H1 (cell line): ENCODE measurements around the gene NTN1. TPM values are rescaled to one million over a fixed set of nuclear protein-coding genes. Genes with fewer than 3 reads are reported as not detected.

Experiments used
- CTCF ChIA-PET: fragments of 300-600 bp; sonication (Branson Sonifier 250); formaldehyde crosslinking; loops from one replicate; lab custom pipeline; 2021; ENCODE audit not compliant: partially characterized antibody; lab: Charles Lee
- POLR2A ChIA-PET: fragments of 300-600 bp; sonication (Branson Sonifier 250); formaldehyde crosslinking; loops from one replicate; lab custom pipeline; 2021; ENCODE audit warnings: inconsistent platforms; ENCODE audit not compliant: partially characterized antibody; lab: Charles Lee
- DNase-seq, 2 experiments: peaks; one replicate each; pipeline versions ENCODE4 v3.0.0 to v3.0.0-alpha.2; 2010 to 2022; ENCODE audit warnings: low spot score in 2 of 2, low read depth in 1 of 2, mixed read lengths in 1 of 2
- FAIRE-seq: peaks from 2 replicates; lab custom pipeline; 2011; peaks lifted over from hg19 to GRCh38; lab: Jason Lieb, UNC
- H2AFZ ChIP-seq: 2 replicates; pipeline ENCODE4 v1.8.1; 2012; ENCODE audit warnings: low read length, inconsistent platforms
- H2AK5ac ChIP-seq: 2 replicates; pipeline ENCODE4 v1.6.1; 2013; ENCODE audit warnings: low read depth, low read length
- H2BK120ac ChIP-seq: replicated peaks from 2 replicates; pipeline ENCODE3; 2013; ENCODE audit warnings: low read depth, low read length, inconsistent platforms
- H2BK12ac ChIP-seq: 2 replicates; pipeline ENCODE4 v1.6.1; 2013; ENCODE audit warnings: low read depth, low read length
- H2BK15ac ChIP-seq: 2 replicates; pipeline ENCODE4 v1.6.1; 2013; ENCODE audit warnings: low read length
- H2BK20ac ChIP-seq: 2 replicates; pipeline ENCODE4 v1.6.1; 2013; ENCODE audit warnings: low read length
- H2BK5ac ChIP-seq: 2 replicates; pipeline ENCODE4 v1.6.1; 2013; ENCODE audit warnings: low read depth, low read length
- H3K14ac ChIP-seq: 2 replicates; pipeline ENCODE4 v1.6.1; 2013; ENCODE audit warnings: inconsistent platforms; ENCODE audit not compliant: insufficient read length
- H3K18ac ChIP-seq: 2 replicates; pipeline ENCODE4 v1.6.1; 2013; ENCODE audit warnings: low read length; ENCODE audit errors: extremely low read depth
- H3K23ac ChIP-seq: 2 replicates; pipeline ENCODE4 v1.6.1; 2013; ENCODE audit warnings: inconsistent platforms; ENCODE audit not compliant: insufficient read length
- H3K23me2 ChIP-seq: 2 replicates; pipeline ENCODE4 v1.6.1; 2013; ENCODE audit warnings: low read depth, low read length
- H3K27ac ChIP-seq: 2 replicates; pipeline ENCODE4 v1.6.1; 2011; ENCODE audit warnings: low read depth, low read length, inconsistent platforms
- H3K27me3 ChIP-seq, 4 experiments: replicated peaks in 1 of 4; 1 replicate in 1 of 4; 2 replicates in 3 of 4; pipeline versions ENCODE4 v1.6.1 to v1.8.1; 2011 to 2013; ENCODE audit warnings: low read length in 3 of 4, mild to moderate bottlenecking in 3 of 4, inconsistent platforms in 2 of 4, mixed read lengths in 2 of 4, moderate library complexity in 1 of 4; ENCODE audit not compliant: control insufficient read depth in 3 of 4, insufficient read depth in 3 of 4; ENCODE audit errors: extremely low read depth in 1 of 4
- H3K36me3 ChIP-seq, 4 experiments: 2 replicates each; pipeline versions ENCODE4 v1.6.1 to v1.8.1; 2011 to 2013; ENCODE audit warnings: mild to moderate bottlenecking in 4 of 4, low read length in 3 of 4, moderate library complexity in 2 of 4, control low read depth in 1 of 4, inconsistent platforms in 1 of 4; ENCODE audit not compliant: insufficient read depth in 4 of 4, control insufficient read depth in 2 of 4
- H3K4ac ChIP-seq: replicated peaks from 2 replicates; pipeline ENCODE3; 2013; ENCODE audit warnings: low read length, low read depth, mixed read lengths, inconsistent platforms; ENCODE audit not compliant: insufficient read length
- H3K4me1 ChIP-seq, 4 experiments: replicated peaks in 1 of 4; 1 replicate in 1 of 4; 2 replicates in 3 of 4; pipeline versions ENCODE4 v1.6.1 to v1.8.1; 2011 to 2013; ENCODE audit warnings: low read length in 3 of 4, inconsistent platforms in 2 of 4, mixed read lengths in 1 of 4; ENCODE audit not compliant: insufficient read depth in 4 of 4, control insufficient read depth in 3 of 4
- H3K4me2 ChIP-seq, 2 experiments: 2 replicates each; pipeline versions ENCODE4 v1.6.1 to v1.8.1; 2011 to 2013; ENCODE audit warnings: low read depth in 2 of 2, low read length in 2 of 2, control low read depth in 1 of 2, inconsistent platforms in 1 of 2, mild to moderate bottlenecking in 1 of 2; ENCODE audit not compliant: insufficient read depth in 1 of 2
- H3K4me3 ChIP-seq, 4 experiments: fragments of 200-600, 300-600 bp in 1 of 4; sonication (generic), shearing (Covaris generic), sonication (Bioruptor Twin) in 1 of 4; 2 replicates each; pipeline versions ENCODE4 v1.5.1 to v1.8.1; 2011 to 2016; ENCODE audit warnings: low read length in 4 of 4, low read depth in 3 of 4, control low read depth in 2 of 4, inconsistent platforms in 2 of 4, mild to moderate bottlenecking in 2 of 4, mixed read lengths in 1 of 4, moderate library complexity in 1 of 4; ENCODE audit not compliant: insufficient read depth in 2 of 4; ENCODE audit errors: extremely low read depth in 1 of 4
- H3K56ac ChIP-seq: replicated peaks from 2 replicates; pipeline ENCODE3; 2013; ENCODE audit warnings: low read depth, mild to moderate bottlenecking, mixed read lengths, low read length, inconsistent platforms; ENCODE audit not compliant: insufficient read length
- H3K79me1 ChIP-seq: 2 replicates; pipeline ENCODE4 v1.6.1; 2013; ENCODE audit warnings: low read depth, low read length, control low read depth
- H3K79me2 ChIP-seq, 2 experiments: 2 replicates each; pipeline versions ENCODE4 v1.6.1 to v1.8.1; 2012 to 2013; ENCODE audit warnings: low read length in 2 of 2, mild to moderate bottlenecking in 2 of 2, inconsistent platforms in 1 of 2; ENCODE audit not compliant: insufficient read depth in 2 of 2, control insufficient read depth in 1 of 2
- H3K9ac ChIP-seq, 4 experiments: replicated peaks in 1 of 4; 1 replicate in 1 of 4; 2 replicates in 3 of 4; pipeline versions ENCODE4 v1.6.1 to v1.8.1; 2011 to 2013; ENCODE audit warnings: low read depth in 3 of 4, low read length in 3 of 4, control low read depth in 2 of 4, mild to moderate bottlenecking in 2 of 4, moderate library complexity in 2 of 4, inconsistent platforms in 1 of 4; ENCODE audit errors: extremely low read depth in 1 of 4
- H3K9me3 ChIP-seq, 2 experiments: 2 replicates each; pipeline versions ENCODE4 v1.6.1 to v1.8.1; 2012 to 2013; ENCODE audit warnings: mild to moderate bottlenecking in 2 of 2, moderate library complexity in 2 of 2, control low read depth in 1 of 2, inconsistent platforms in 1 of 2, low read depth in 1 of 2, low read length in 1 of 2, mixed read lengths in 1 of 2; ENCODE audit not compliant: insufficient read depth in 2 of 2
- H4K20me1 ChIP-seq, 2 experiments: replicated peaks in 1 of 2; 2 replicates each; pipeline versions ENCODE3 to v1.8.1; 2011 to 2013; ENCODE audit warnings: inconsistent platforms in 2 of 2, low read length in 2 of 2, mild to moderate bottlenecking in 1 of 2; ENCODE audit not compliant: insufficient read depth in 2 of 2, control insufficient read depth in 1 of 2
- H4K5ac ChIP-seq: 2 replicates; pipeline ENCODE4 v1.6.1; 2013; ENCODE audit warnings: low read length, low read depth, mixed read lengths, inconsistent platforms; ENCODE audit not compliant: insufficient read length
- H4K8ac ChIP-seq: 2 replicates; pipeline ENCODE4 v1.8.0; 2013; ENCODE audit warnings: mild to moderate bottlenecking, moderate library complexity, low read length, inconsistent platforms; ENCODE audit not compliant: insufficient read depth; ENCODE audit errors: extremely low read depth
- H4K91ac ChIP-seq: replicated peaks from 2 replicates; pipeline ENCODE3; 2013; ENCODE audit warnings: low read length, mixed read lengths, inconsistent platforms; ENCODE audit not compliant: insufficient read length
- CBX5 ChIP-seq: fragments of 300-800, 300-1000 bp; sonication (generic); IDR thresholded peaks from 2 replicates; pipeline ENCODE4 v1.7.1; 2016; ENCODE audit warnings: antibody characterized with exemption, low read length, low read depth
- CEBPB ChIP-seq: IDR thresholded peaks from 2 replicates; pipeline ENCODE4 v1.6.1; 2012; ENCODE audit warnings: low read depth, low read length
- EP300 ChIP-seq, 2 experiments: IDR thresholded peaks; 1 replicate in 1 of 2; 2 replicates in 1 of 2; pipeline ENCODE4 v1.6.1; 2011 to 2012; ENCODE audit warnings: low read depth in 2 of 2, low read length in 2 of 2, mild to moderate bottlenecking in 2 of 2, borderline replicate concordance in 1 of 2, inconsistent platforms in 1 of 2, moderate library complexity in 1 of 2
- EZH2 ChIP-seq: fragments of 200-600 bp; sonication (generic); IDR thresholded peaks from 2 replicates; pipeline ENCODE4 v1.7.1; 2012; ENCODE audit warnings: low read depth, mild to moderate bottlenecking, moderate library complexity, low read length, inconsistent platforms; ENCODE audit not compliant: severe bottlenecking
- FOSL1 ChIP-seq: IDR thresholded peaks from 2 replicates; pipeline ENCODE4 v1.6.1; 2011; ENCODE audit warnings: mild to moderate bottlenecking, low read depth, low read length, moderate library complexity; ENCODE audit not compliant: insufficient read depth
- GTF2F1 ChIP-seq: IDR thresholded peaks from 2 replicates; pipeline ENCODE4 v1.6.1; 2012; ENCODE audit warnings: low read depth, low read length, improper control_type of control experiment, borderline replicate concordance
- JUN ChIP-seq: IDR thresholded peaks from 2 replicates; pipeline ENCODE4 v1.6.1; 2011; ENCODE audit warnings: low read depth, mild to moderate bottlenecking, improper control_type of control experiment, low read length
- PHF8 ChIP-seq: fragments of 200-600 bp; sonication (generic); conservative IDR thresholded peaks from 2 replicates; pipeline ENCODE4 v1.7.1; 2012; ENCODE audit warnings: low read depth, mild to moderate bottlenecking, inconsistent platforms, low read length, moderate library complexity
- RBBP5 ChIP-seq: IDR thresholded peaks from 2 replicates; pipeline ENCODE4 v1.7.1; 2012; ENCODE audit warnings: low read depth, mild to moderate bottlenecking, inconsistent platforms, low read length, moderate library complexity, borderline replicate concordance
- SIN3A ChIP-seq, 2 experiments: IDR thresholded peaks in 1 of 2; conservative IDR thresholded peaks in 1 of 2; 2 replicates each; pipeline ENCODE4 v1.6.1; 2011 to 2012; ENCODE audit warnings: low read length in 2 of 2, improper control_type of control experiment in 1 of 2, low read depth in 1 of 2, mild to moderate bottlenecking in 1 of 2
- SUZ12 ChIP-seq: fragments of 200-600 bp; sonication (generic); IDR thresholded peaks from 2 replicates; pipeline ENCODE4 v1.6.1; 2012; ENCODE audit warnings: mild to moderate bottlenecking, inconsistent platforms, low read length, moderate library complexity, mixed read lengths
- TAF1 ChIP-seq: IDR thresholded peaks from 2 replicates; pipeline ENCODE4 v1.6.1; 2011; ENCODE audit warnings: mild to moderate bottlenecking, low read depth, low read length
- YY1 ChIP-seq: IDR thresholded peaks from 2 replicates; pipeline ENCODE4 v1.6.1; 2011; ENCODE audit warnings: low read depth, mild to moderate bottlenecking, low read length
- WGBS, 2 experiments: shearing (Covaris generic) in 1 of 2; methylation state at CpG; one replicate each; pipeline versions ENCODE4 v1.1.6 to v1.1.7; 2013 to 2015; ENCODE audit warnings: low lambda C conversion rate in 2 of 2, mixed read lengths in 2 of 2, inconsistent platforms in 1 of 2, low coverage in 1 of 2, missing lambda C conversion rate in 1 of 2; ENCODE audit not compliant: insufficient replicate concordance in 2 of 2, insufficient coverage in 1 of 2, insufficient read length in 1 of 2; ENCODE audit errors: extremely low coverage in 1 of 2, missing lambda C conversion rate in 1 of 2; 5-methylcytosine and 5-hydroxymethylcytosine counted together
- polyA plus RNA-seq, 7 experiments: library from polyadenylated mRNA; depleted of rRNA in 3 of 7; stranded (reverse) in 5 of 7; unstranded in 2 of 7; fragments of >200 nt in 5 of 7; fragments of 200-250 nt in 2 of 7; gene quantifications; 1 replicate in 5 of 7; 2 replicates in 1 of 7; 4 replicates in 1 of 7; pipeline versions ENCODE4 v1.2.1 to v1.2.3, GENCODE V29; 2011 to 2013; ENCODE audit warnings: missing spikeins in 2 of 7, mixed read lengths in 2 of 7
- total RNA-seq: library from RNA; stranded (reverse); fragmentation: NEBNext Ultra II Directional; extraction: Animal tissue kit (Norgen Biotek cat#: 25700); gene quantifications from 2 replicates; pipeline ENCODE4 v1.2.1, GENCODE V29; 2021

Gene NTN1
- total and polyA plus RNA-seq, 2 of the 8 experiments (the other 6 are each of a cell fraction or from before 2014, with no cell fraction given) = 2.0 to 2.3 TPM

DNA sequence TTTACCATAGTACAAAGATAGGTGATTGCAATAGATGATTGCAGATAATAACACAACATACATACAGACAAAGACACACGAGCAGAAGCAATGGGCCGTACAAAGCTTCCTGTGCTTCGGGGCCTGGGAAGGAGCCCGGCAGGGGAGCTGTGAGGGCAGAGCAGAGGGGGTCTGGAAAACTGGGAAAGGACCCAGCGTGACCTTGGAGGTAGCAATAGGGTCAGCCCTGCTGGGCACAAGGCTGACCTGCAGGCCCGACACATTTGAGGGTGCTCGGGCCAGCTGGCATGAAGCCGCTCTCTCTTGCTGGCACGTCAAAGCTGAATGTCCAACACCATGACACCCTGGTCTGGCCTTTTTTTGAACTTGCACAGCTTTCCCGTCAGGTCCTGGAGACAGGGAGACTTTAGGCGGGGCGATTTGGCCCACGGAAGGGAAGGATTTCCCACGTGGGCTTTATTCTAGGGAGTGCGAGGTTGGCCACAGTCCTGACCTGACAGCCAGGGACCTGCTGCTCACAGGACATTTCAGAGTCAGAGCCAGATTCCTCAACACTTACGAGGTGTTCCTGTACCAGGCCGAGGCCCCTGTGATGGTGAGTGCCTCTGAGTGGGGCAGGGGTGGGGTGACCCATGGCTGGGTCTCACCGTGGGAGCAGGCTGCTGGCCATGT, 83.2 kb downstream of the NTN1 start:
- Histone ChIP-seq H2BK20ac (peak overlapping the region; percentile 17; the same call in 1 of the 2 replicates), H3K4ac (no peak overlapping the region), H3K56ac (no peak overlapping the region), H3K36me3 (no peaks in the 10 kb centered on the region), H4K8ac (no peak overlapping the region), H3K4me2 (no peak overlapping the region), H2BK12ac (no peak overlapping the region), H3K9me3 (no peaks in the 10 kb centered on the region; a peak in 1 of 4 replicates), H4K5ac (no peak overlapping the region), H3K4me3 (no peak overlapping the region), H3K9ac (no peak overlapping the region), H3K4me1 (peaks cover 0 to 5% (median 0%) of the 10 kb centered on the region in 4 experiments; a peak in 3 of 7 replicates), H4K20me1 (no peaks in the 10 kb centered on the region), H3K23me2 (no peaks in the 10 kb centered on the region), H3K23ac (no peak overlapping the region), H2BK120ac (no peak overlapping the region), H2AK5ac (no peak overlapping the region; the same call in 1 of the 2 replicates), H3K27ac (no peak overlapping the region), H3K79me2 (no peaks in the 10 kb centered on the region), H2BK15ac (no peak overlapping the region), H3K18ac (no peak overlapping the region), H2AFZ (no peak overlapping the region), H3K14ac (no peak overlapping the region), H3K79me1 (no peaks in the 10 kb centered on the region), H4K91ac (no peak overlapping the region), H2BK5ac (no peak overlapping the region), H3K27me3 (no peaks in the 10 kb centered on the region)
- 89% methylated on average over 18 of the region's 18 CpGs; no CpG with 5 or more reads in 1 of the 2 experiments for WGBS, 2 experiments
- DNase-seq = no peak
- ChIA-PET CTCF (interaction anchor here (1.3 to 2.3 kb wide), 2 partner anchors 11 to 107 kb away, joined by 4 to 8 read pairs; no protein-coding TSS in a partner anchor), POLR2A (no interaction called here)
- FAIRE-seq = no peak
- TF ChIP-seq RBBP5 = no peak
- no peak for TF ChIP-seq EP300 (IDR thresholded peaks at IDR 0.05; ENCODE audit: borderline replicate concordance in 1 of 2, low read depth in 2 of 2, low read length in 2 of 2)
- no peak for TF ChIP-seq TAF1
- TF ChIP-seq CEBPB = no peak
- TF ChIP-seq PHF8 = no peak
- TF ChIP-seq CBX5 = no peak
- no peak for TF ChIP-seq SUZ12
- TF ChIP-seq JUN = no peak
- TF ChIP-seq FOSL1 = no peak
- no peak for TF ChIP-seq SIN3A (conservative IDR thresholded peaks at IDR 0.05 in 1 of 2, IDR thresholded peaks at IDR 0.05 in 1 of 2; ENCODE audit: low read depth in 1 of 2, low read length in 2 of 2)
- no peak for TF ChIP-seq EZH2
- no peak for TF ChIP-seq GTF2F1
- no peak for TF ChIP-seq YY1
